Stimulated activated CD8-positive, alpha-beta memory T cell treated with anti-CD3 and anti-CD28 coated beads, Interleukin-4, amount 100 ng/mL, for 1 hour (primary cell): Measurements from ENCODE around the gene NISCH.

ENCODE experiments used
- DNase-seq, 2 donors: peaks; one replicate each; pipeline ENCODE4 v3.0.0-alpha.2; 2020; ENCODE audit warnings: low read depth in 2 of 2, low spot score in 1 of 2

The NISCH gene

GRCh38 chr3:52471371-52472238 lies 16.2 kb downstream of the NISCH start:
- DNase-seq: no peak

GRCh38 chr3:52472239-52473000 lies 17.0 kb downstream of the NISCH start:
- DNase-seq: no peak

GRCh38 chr3:52473026-52473425 lies 17.6 kb downstream of the NISCH start:
- DNase-seq: no peak

DNA sequence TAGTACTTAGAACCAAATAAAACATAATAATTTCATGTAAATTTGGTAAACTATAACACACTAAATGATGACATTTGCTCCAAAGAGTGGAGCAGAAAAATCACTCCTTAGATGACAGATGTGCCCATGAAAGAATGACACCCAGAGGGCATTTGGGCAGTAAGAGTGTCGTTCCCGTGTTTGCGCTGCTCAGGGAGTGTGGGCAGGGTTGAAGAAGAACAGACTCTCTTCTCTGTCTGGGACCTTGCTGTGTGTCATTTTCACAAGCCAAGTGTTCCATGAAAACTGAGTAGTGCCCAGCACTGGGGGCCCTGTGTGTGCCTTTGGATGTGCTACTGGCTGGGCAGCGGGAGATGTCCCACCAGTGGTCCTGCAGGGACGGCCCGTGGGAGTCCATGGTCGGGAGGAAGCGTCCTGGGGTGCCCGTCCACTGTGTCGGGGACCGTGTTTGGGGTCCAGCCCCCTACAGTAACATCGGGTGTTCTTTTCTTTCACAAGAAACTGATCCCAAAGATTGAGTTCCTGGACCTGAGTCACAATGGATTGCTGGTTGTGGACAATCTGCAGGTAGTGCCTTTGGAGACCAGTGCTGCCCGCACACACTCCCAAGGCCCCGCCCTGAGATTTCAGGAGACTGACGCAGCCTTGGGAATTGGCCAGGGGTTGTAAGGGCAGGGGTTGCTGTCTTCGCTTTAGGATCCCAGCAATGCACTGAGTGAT lies 21.8 kb downstream of the NISCH start:
- DNase-seq: no peak

- DNase-seq: no peak
Measured at GRCh38 chr3:52477796-52478095, 22.3 kb downstream of the NISCH start.

- no peak for DNase-seq
Measured at GRCh38 chr3:52479037-52479876, 23.9 kb downstream of the NISCH start.

GRCh38 chr3:52479877-52480575 lies 24.6 kb downstream of the NISCH start:
- DNase-seq: no peak

DNA sequence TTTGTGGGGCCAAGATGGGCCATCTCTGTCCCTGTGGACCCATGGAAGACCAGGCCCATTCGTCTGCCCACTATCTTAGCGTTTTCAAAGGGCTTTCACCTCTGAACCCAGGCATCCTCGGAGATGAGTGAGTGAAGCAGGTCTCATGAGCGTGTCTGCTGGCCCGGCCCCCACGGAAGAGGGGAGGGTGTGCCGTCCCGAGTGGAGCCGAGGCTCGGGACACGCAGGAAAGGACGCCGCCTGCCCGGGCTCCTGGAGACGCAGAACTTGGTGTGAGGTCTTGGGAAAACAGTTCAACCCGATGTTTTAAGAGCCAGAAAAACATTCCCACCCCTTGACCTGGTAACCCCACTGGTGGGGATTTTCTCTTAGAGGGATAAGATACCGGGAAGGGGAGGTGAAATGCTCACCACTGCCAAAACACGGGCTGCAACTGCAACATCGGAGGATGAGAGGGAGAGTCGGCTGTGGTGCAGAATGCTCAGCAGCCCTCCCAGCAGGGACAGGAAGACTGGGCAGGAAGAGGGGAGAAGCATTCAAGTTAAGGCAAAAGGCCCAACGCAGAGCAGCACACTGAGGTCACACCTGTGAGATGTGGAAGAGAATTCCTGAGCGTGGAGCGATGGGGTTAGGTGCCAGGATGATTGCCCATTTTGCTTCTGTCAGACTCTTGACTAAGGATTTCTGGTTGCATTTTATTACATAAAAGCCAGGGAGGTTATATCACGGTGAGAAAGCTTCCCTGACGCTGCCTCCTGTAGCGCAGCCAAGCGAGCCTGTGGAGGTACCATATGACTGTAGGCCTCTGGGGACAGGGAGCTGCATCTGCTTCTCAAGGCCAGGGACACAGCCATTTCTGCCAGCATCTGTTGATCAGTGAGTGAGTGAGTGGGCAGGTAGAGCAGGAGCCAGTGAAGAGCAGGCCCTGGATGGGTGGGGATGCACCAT lies 25.6 kb downstream of the NISCH start:
- DNase-seq: no peak

DNA sequence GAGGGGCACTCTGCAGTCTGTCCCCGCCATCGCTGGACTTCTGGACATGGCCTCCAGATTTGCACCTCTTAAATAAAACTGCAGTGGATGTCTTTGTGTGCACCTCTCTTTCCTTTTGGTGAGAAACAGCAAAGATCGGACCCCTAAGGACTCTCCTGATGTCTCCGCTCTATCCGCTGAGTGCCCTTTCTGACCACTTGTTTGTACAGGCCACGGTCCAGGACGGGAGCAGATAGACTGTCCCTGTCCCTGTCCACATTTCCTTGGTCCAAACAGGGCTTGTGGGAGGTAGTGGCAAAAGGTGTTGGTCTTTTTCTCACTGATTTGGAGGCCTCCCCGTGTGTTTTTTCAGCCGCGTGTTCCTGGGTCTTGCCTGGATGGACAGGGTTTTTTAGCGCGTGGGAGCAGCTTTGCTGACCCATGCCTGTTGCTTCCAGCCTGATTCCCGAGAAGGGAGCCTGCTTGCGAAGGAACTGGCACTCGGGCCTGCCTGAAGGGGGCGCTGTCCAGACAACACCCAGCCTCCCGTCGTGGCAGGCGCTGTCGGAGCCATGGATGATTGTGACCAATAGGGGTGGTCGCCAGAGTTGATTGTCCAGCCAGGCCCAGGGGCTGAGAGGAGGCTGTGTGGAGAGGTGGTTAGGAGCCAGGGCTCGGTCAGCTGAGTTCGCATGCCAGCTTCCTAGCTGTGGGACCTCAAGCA lies 26.6 kb downstream of the NISCH start:
- no peak for DNase-seq

GRCh38 chr3:52483081-52483480 lies 27.7 kb downstream of the NISCH start:
- no peak for DNase-seq

DNA sequence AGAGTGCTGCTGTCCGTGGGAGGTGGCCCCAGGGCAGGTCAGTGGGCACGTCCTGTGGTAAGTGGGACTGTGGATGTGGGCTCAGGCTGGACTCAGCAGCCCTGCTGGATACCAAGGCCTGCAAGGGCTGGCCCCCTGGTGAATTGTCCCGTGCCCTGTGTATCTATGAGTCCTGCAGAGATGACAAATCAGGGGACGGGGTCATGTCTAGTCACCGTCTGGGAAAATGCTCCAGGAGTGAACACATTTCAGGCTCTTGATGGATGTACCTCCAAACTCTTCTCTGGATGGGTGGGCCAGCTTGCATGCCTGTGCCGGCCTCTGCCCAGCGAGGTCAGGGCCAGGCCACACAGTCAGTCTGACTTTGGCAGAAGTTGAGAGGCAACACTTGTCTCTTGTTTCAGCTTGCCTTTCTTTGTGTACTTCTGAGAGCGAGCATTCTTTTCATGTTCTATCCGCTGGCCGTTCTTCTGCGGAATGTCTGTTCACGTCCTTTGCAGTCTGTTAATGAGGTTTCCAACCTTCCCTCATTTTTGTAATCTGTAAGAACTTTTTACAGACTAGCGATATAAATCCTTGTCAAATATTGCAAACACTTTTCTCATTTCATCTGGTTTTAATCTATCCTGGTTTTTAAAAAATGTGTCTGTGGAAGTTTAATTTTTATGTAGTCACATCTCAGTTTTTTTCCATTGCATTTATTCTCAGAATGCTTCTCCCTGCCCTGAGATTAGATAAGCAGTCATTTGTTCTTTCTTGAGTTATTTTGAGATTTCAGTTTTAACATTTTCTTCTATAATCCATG lies 28.4 kb downstream of the NISCH start:
- no peak for DNase-seq

DNA sequence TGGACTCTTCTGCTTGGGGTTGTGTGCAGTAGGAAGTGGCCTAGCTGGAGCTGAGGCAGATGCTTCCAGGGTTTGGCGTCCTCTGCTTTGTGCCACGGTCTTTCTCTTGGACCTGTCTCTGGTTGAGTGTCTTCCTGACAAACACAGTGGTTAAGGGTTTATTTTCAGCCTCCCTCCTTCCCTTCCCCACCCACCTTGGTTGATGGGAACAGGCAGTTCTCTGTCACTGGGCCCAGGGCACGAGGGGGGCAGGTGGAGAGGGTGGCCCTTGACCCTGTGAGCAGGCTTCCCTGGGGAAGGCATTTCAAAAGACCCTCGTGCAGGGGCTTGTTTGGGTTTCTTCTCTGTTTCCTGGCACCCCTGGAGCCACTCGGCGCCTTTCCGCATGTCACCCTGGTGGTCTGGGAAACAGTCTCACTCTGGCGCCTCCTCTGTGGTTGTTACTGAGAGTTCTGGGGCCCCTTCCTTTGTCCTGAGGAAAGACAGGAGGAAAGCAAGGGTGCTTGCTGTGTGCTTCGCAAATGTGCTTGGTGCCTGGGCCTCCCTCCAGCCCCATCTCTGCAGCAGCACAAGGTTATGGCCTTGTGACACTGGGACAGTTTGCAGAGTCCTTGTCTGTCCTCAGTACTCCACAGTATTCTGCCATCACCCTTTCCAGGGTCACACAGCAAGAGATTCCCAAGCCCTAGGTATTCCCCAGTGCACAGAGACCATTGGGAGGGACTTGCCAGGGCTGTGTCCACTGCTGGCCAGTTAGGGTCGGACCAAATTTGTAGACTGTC lies 29.5 kb downstream of the NISCH start:
- no peak for DNase-seq

GRCh38 chr3:52487050-52487787 lies 31.8 kb downstream of the NISCH start:
- no peak for DNase-seq

- no peak for DNase-seq
Measured at GRCh38 chr3:52487788-52488691, 32.6 kb downstream of the NISCH start.

- DNase-seq: no peak
Measured at GRCh38 chr3:52488746-52489145, 33.3 kb downstream of the NISCH start.
